GM12878 (cell line): Measurements from ENCODE around the gene SPANXN4. TPM values are rescaled to one million over a fixed set of nuclear protein-coding genes. Genes with fewer than 3 reads are reported as not detected.

ENCODE experiments used
- ATAC-seq: fragments of 200-7000 bp; cut with Tn5 transposase; 3 replicates; pipeline ENCODE4 v1.9.1; 2020; ENCODE audit warnings: mild to moderate bottlenecking, moderate library complexity
- BruUV-seq: library from RNA; stranded (reverse); fragments of 400-500 nt; replicated peaks from 2 replicates; lab custom pipeline; 2021; lab: Mats Ljungman, UMichigan
- CTCF ChIA-PET: fragments of 300-600 bp; sonication (Branson Sonifier 250); formaldehyde crosslinking; extraction: SDS; loops from one replicate; lab custom pipeline; 2021; ENCODE audit warnings: inconsistent platforms; lab: Yijun Ruan, JAX
- POLR2A ChIA-PET: fragments of 350-600 bp; formaldehyde crosslinking; extraction: SDS; loops from one replicate; lab custom pipeline; 2021; ENCODE audit warnings: inconsistent platforms; lab: Charles Lee
- RAD21 ChIA-PET: fragments of 300-600 bp; sonication (Branson Sonifier 250); formaldehyde crosslinking; loops from one replicate; lab custom pipeline; 2023; ENCODE audit warnings: antibody characterized with exemption; ENCODE audit not compliant: unreplicated experiment; lab: Charles Lee
- SMC1A ChIA-PET: fragments of 300-600 bp; sonication (Branson Sonifier 250); formaldehyde crosslinking; loops from one replicate; lab custom pipeline; 2023; ENCODE audit not compliant: unreplicated experiment, uncharacterized antibody; lab: Charles Lee
- DNase-seq: peaks from one replicate; pipeline ENCODE4 v3.0.0-alpha.2; 2011; ENCODE audit warnings: low read depth, low spot score
- FAIRE-seq: peaks from 3 replicates; lab custom pipeline; 2011; peaks lifted over from hg19 to GRCh38; lab: Jason Lieb, UNC
- H2AFZ ChIP-seq: 2 replicates; pipeline ENCODE4 v1.6.0; 2011; ENCODE audit warnings: low read depth, low read length, control low read depth; ENCODE audit not compliant: control insufficient read depth
- H3K27ac ChIP-seq: 2 replicates; pipeline ENCODE4 v1.5.1; 2011; ENCODE audit warnings: control low read depth; ENCODE audit not compliant: control insufficient read depth, insufficient read depth
- H3K27me3 ChIP-seq, 2 experiments: replicated peaks in 1 of 2; 2 replicates each; pipeline versions ENCODE4 v1.6.0 to v1.6.1; 2011; ENCODE audit warnings: low read length in 1 of 2; ENCODE audit not compliant: control insufficient read depth in 2 of 2, insufficient read depth in 2 of 2
- H3K36me3 ChIP-seq, 2 experiments: 2 replicates each; pipeline ENCODE4 v1.5.1; 2011; ENCODE audit warnings: low read length in 1 of 2; ENCODE audit not compliant: control insufficient read depth in 2 of 2, insufficient read depth in 2 of 2
- H3K4me1 ChIP-seq: 2 replicates; pipeline ENCODE4 v1.6.1; 2011; ENCODE audit warnings: mild to moderate bottlenecking, low read length, moderate library complexity, mixed read lengths; ENCODE audit not compliant: control insufficient read depth, insufficient read depth
- H3K4me2 ChIP-seq: 2 replicates; pipeline ENCODE4 v1.6.0; 2011; ENCODE audit warnings: control low read depth; ENCODE audit not compliant: control insufficient read depth, insufficient read depth
- H3K4me3 ChIP-seq: fragments of 200-600 bp; sonication (generic); 2 replicates; pipeline ENCODE4 v1.5.1; 2016
- H3K79me2 ChIP-seq: 2 replicates; pipeline ENCODE4 v1.6.0; 2011; ENCODE audit warnings: low read length; ENCODE audit not compliant: control insufficient read depth, insufficient read depth
- H3K9ac ChIP-seq: 2 replicates; pipeline ENCODE4 v1.8.0; 2011; ENCODE audit warnings: low read length, control low read depth, mixed read lengths; ENCODE audit not compliant: control insufficient read depth, insufficient read depth
- H3K9me3 ChIP-seq: replicated peaks from 3 replicates; pipeline ENCODE4 v1.5.1; 2011; ENCODE audit warnings: mild to moderate bottlenecking, low read length; ENCODE audit not compliant: control insufficient read depth, insufficient read depth
- H4K20me1 ChIP-seq: 2 replicates; pipeline ENCODE4 v1.6.0; 2011; ENCODE audit not compliant: control insufficient read depth, insufficient read depth
- ATF7 ChIP-seq: fragments of 450-650 bp; IDR thresholded peaks from 2 replicates; pipeline ENCODE4 v1.6.1; 2016; ENCODE audit warnings: low read depth, mild to moderate bottlenecking
- ESRRA ChIP-seq: IDR thresholded peaks from 2 replicates; pipeline ENCODE4 v1.6.1; 2012; ENCODE audit warnings: mild to moderate bottlenecking, low read length, improper control_type of control experiment
- FOXM1 ChIP-seq: IDR thresholded peaks from 2 replicates; pipeline ENCODE4 v1.6.1; 2012; ENCODE audit warnings: low read depth, mild to moderate bottlenecking, inconsistent platforms, low read length, moderate library complexity
- HDAC2 ChIP-seq: fragments of 200-600 bp; sonication (generic); IDR thresholded peaks from 2 replicates; pipeline ENCODE4 v1.6.1; 2017
- JUNB ChIP-seq: IDR thresholded peaks from 2 replicates; pipeline ENCODE4 v1.6.1; 2016; ENCODE audit warnings: antibody characterized with exemption, mild to moderate bottlenecking
- MEF2B ChIP-seq: fragments of 450-650 bp; IDR thresholded peaks from 2 replicates; pipeline ENCODE4 v1.6.1; 2018; ENCODE audit warnings: mild to moderate bottlenecking, moderate library complexity; ENCODE audit not compliant: partially characterized antibody, poor library complexity, severe bottlenecking
- MYC ChIP-seq: IDR thresholded peaks from 2 replicates; pipeline ENCODE4 v1.6.1; 2011; ENCODE audit warnings: mild to moderate bottlenecking, low read length, moderate library complexity, inconsistent platforms; ENCODE audit not compliant: insufficient read depth, insufficient replicate concordance, insufficient read length, severe bottlenecking
- NFIC ChIP-seq: IDR thresholded peaks from 2 replicates; pipeline ENCODE4 v1.6.1; 2012; ENCODE audit warnings: low read depth, mild to moderate bottlenecking, inconsistent platforms, low read length, moderate library complexity
- NR2F1 ChIP-seq: fragments of 450-650 bp; conservative IDR thresholded peaks from 2 replicates; pipeline ENCODE4 v1.6.1; 2017; ENCODE audit warnings: mild to moderate bottlenecking
- PAX8 ChIP-seq: fragments of 450-650 bp; IDR thresholded peaks from 2 replicates; pipeline ENCODE4 v1.6.1; 2017; ENCODE audit warnings: mild to moderate bottlenecking, moderate library complexity
- PBX3 ChIP-seq: IDR thresholded peaks from 2 replicates; pipeline ENCODE4 v1.6.1; 2011; ENCODE audit warnings: mild to moderate bottlenecking, low read depth, low read length, moderate library complexity; ENCODE audit not compliant: insufficient replicate concordance
- RB1 ChIP-seq: fragments of 450-650 bp; formaldehyde crosslinking; IDR thresholded peaks from 2 replicates; pipeline ENCODE4 v1.6.1; 2017; ENCODE audit warnings: mild to moderate bottlenecking, borderline replicate concordance
- RELA ChIP-seq: fragments of 450-650 bp; IDR thresholded peaks from 2 replicates; pipeline ENCODE4 v1.8.0; 2014; ENCODE audit warnings: borderline replicate concordance; ENCODE audit not compliant: partially characterized antibody
- RUNX3 ChIP-seq: IDR thresholded peaks from 2 replicates; pipeline ENCODE4 v1.6.1; 2012; ENCODE audit warnings: low read length, inconsistent platforms
- SREBF2 ChIP-seq: IDR thresholded peaks from 2 replicates; pipeline ENCODE4 v1.6.1; 2012; ENCODE audit warnings: mild to moderate bottlenecking, low read length
- ZNF384 ChIP-seq: IDR thresholded peaks from 2 replicates; pipeline ENCODE4 v1.6.1; 2012; ENCODE audit warnings: low read depth, mild to moderate bottlenecking, low read length, improper control_type of control experiment, borderline replicate concordance
- WGBS: methylation state at CpG from one replicate; pipeline ENCODE4 v1.1.6; 2016; ENCODE audit warnings: low lambda C conversion rate; ENCODE audit not compliant: insufficient replicate concordance, insufficient coverage; ENCODE audit errors: missing lambda C conversion rate; 5-methylcytosine and 5-hydroxymethylcytosine counted together
- in situ Hi-C: fragments of 300-500 bp; cut with MboI; formaldehyde crosslinking; loops from 9 replicates; pipeline ENCODE4 v1.14.3; 2018; ENCODE audit warnings: mixed read lengths
- intact Hi-C: fragments of 100-400 bp; cut with micrococcal nuclease; formaldehyde crosslinking; loops from one replicate; pipeline ENCODE4 v1.14.2; 2022; ENCODE audit not compliant: unreplicated experiment
- polyA plus RNA-seq, 11 experiments: library from polyadenylated mRNA; depleted of rRNA in 4 of 11; unstranded in 6 of 11; stranded (reverse) in 5 of 11; fragments of >200 nt; fragmentation: Nextera tagmentation in 4 of 11; fragmentation: Illumina TruSeq in 1 of 11; extraction: Ambion mirVana in 4 of 11; extraction: Trizol in 1 of 11; gene quantifications; 1 replicate in 1 of 11; 2 replicates in 10 of 11; pipeline versions ENCODE4 v1.2.1 to v1.2.3, GENCODE V29; 2011 to 2016; ENCODE audit warnings: inconsistent platforms in 2 of 11, missing spikeins in 2 of 11, low read depth in 1 of 11
- total RNA-seq, 4 experiments: library from RNA; depleted of rRNA in 3 of 4; stranded (reverse); fragments of >200 nt in 3 of 4; fragmentation: Illumina TruSeq in 1 of 4; extraction: Trizol in 1 of 4; gene quantifications; 2 replicates each; pipeline versions ENCODE4 v1.2.1 to v1.2.3, GENCODE V29; 2013 to 2021

Gene SPANXN4
- total and polyA plus RNA-seq, 10 of the 15 experiments (the other 5 are each of a cell fraction or from before 2014, with no cell fraction given), result not detected

DNA sequence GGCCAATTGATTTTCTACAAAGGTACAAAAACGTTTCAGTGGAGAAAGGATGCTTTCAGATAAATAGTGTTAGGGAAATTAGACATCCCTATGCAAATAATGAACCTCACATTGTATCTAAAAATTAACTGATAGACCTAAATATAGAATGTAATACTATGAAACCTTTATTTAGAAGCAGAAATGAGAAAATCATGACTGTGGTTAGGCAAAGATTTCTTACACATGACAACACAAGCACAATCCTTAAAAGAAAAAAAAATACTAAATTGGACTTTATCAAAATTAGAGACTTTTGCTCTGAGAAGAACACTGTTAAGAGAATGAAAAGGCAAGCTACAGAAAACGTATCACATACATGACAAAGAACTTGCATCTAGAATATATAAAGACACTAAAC is 43.0 kb upstream of the SPANXN4 start (continued):
- TF ChIP-seq RUNX3 (peak; percentile 70; the same call in 1 of the 2 replicates), RELA (no peak), JUNB (no peak), FOXM1 (peak; percentile 48; the same call in 1 of the 2 replicates), HDAC2 (no peak), ZNF384 (peak; percentile 66; the same call in 1 of the 2 replicates), MEF2B (peak; percentile 92), SREBF2 (no peak), ATF7 (peak; percentile 47; the same call in 1 of the 2 replicates)

- no peak for FAIRE-seq
- no peak overlapping the region for H2AFZ ChIP-seq
- intact Hi-C loops (no loop called here), in situ Hi-C loops (no loop called here)
- no peak overlapping the region for H3K27ac ChIP-seq
- no peak for ATAC-seq
- H3K9me3 ChIP-seq, result no peaks in the 10 kb centered on the region
- 3% methylated on average over 2 of the region's 2 CpGs for WGBS
- H4K20me1 ChIP-seq, result no peaks in the 10 kb centered on the region
- H3K36me3 ChIP-seq, result no peaks in the 10 kb centered on the region
- no peaks in the 10 kb centered on the region for H3K27me3 ChIP-seq
- no peak overlapping the region for H3K4me2 ChIP-seq
- H3K4me3 ChIP-seq, result no peak overlapping the region
- CTCF ChIA-PET, result no interaction called here
- H3K79me2 ChIP-seq, result no peaks in the 10 kb centered on the region
- RAD21 ChIA-PET, result no interaction called here
- POLR2A ChIA-PET, result no interaction called here
- no peak for TF ChIP-seq MYC
- TF ChIP-seq PAX8, result no peak
- TF ChIP-seq ESRRA, result no peak
- no peak for TF ChIP-seq NR2F1
- no peak for TF ChIP-seq NFIC
- TF ChIP-seq PBX3, result no peak
- no peak for TF ChIP-seq RB1
- no peak for DNase-seq
- H3K4me1 ChIP-seq, result no peaks in the 10 kb centered on the region
- no peak overlapping the region for H3K9ac ChIP-seq
- SMC1A ChIA-PET, result no interaction called here
- BruUV-seq, result no TSS peak
Measured at GRCh38 chrX:142994988-142995387, 30.7 kb upstream of the SPANXN4 start.
